Ectodermal cell (in vitro differentiated cells): ENCODE results near the gene ZNF652.
"Not testable (repeated sequence)": the region's sequence is repeated elsewhere in the genome, so short reads cannot be mapped to it uniquely, and the experiment has no call there.

Source experiments
- H3K27ac ChIP-seq: 2 replicates; pipeline ENCODE4 v1.7.0; 2013; ENCODE audit warnings: mild to moderate bottlenecking, low read depth, low read length; ENCODE audit not compliant: insufficient read depth, poor library complexity, severe bottlenecking
- H3K27me3 ChIP-seq: 2 replicates; pipeline ENCODE4 v1.7.0; 2013; ENCODE audit warnings: mild to moderate bottlenecking, low read length; ENCODE audit not compliant: insufficient read depth, control insufficient read depth, poor library complexity, severe bottlenecking
- H3K36me3 ChIP-seq: one replicate; pipeline ENCODE4 v1.7.0; 2013; ENCODE audit warnings: low read length; ENCODE audit not compliant: control insufficient read depth, insufficient read depth
- H3K4me1 ChIP-seq: one replicate; pipeline ENCODE4 v1.7.0; 2013; ENCODE audit warnings: low read length; ENCODE audit not compliant: control insufficient read depth, insufficient read depth
- H3K4me3 ChIP-seq: 2 replicates; pipeline ENCODE4 v1.7.0; 2013; ENCODE audit warnings: low read depth, low read length, control low read depth; ENCODE audit not compliant: insufficient read depth
- H3K9me3 ChIP-seq: 2 replicates; pipeline ENCODE4 v1.7.0; 2013; ENCODE audit warnings: mild to moderate bottlenecking, low read length, moderate library complexity; ENCODE audit not compliant: control insufficient read depth
- WGBS, 2 experiments: methylation state at CpG; one replicate each; pipeline ENCODE4 v1.1.7; 2013; ENCODE audit warnings: missing lambda C conversion rate in 2 of 2; 5-methylcytosine and 5-hydroxymethylcytosine counted together

ZNF652 gene

DNA sequence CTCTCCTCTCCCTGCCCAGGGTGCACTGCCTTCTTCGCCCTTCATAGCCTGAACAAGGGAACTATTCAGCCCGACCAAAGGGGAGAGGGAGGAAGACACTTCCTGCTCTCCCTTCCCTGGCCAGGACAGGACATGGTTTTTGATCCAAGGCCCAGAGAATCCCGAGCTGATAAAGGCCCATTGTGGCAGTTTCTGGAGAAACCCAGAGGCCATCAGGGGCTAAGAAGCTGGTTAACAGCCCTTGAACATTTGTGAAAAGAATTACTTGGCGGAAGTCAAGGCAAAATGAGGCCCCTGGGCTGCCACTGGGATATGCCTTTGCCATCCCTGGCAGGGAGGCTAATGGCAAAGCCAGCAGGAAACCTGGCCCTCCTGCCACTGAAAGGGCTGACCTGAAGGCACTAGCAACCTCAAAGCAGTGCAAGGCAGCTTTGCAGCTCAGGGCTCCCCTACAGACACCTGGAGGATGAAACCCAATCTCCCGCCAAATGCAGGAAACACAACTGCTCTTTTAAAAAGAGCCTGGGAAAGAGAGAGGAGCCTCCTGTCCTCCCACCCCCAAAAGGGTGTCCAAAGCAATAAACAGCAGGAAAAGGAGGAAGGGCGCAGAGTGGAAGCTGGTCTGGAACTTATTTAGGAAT is 40.0 kb upstream of the ZNF652 start:
- Histone ChIP-seq H3K9me3 (no peaks in the 10 kb centered on the region), H3K27ac (peak overlapping the region; percentile 33), H3K36me3 (peaks cover 31% of the 10 kb centered on the region), H3K4me3 (no peak overlapping the region), H3K27me3 (no peaks in the 10 kb centered on the region), H3K4me1 (peaks cover 6% of the 10 kb centered on the region)
- 74 to 82% methylated on average over 6 of the region's 6 CpGs for WGBS, 2 experiments

DNA sequence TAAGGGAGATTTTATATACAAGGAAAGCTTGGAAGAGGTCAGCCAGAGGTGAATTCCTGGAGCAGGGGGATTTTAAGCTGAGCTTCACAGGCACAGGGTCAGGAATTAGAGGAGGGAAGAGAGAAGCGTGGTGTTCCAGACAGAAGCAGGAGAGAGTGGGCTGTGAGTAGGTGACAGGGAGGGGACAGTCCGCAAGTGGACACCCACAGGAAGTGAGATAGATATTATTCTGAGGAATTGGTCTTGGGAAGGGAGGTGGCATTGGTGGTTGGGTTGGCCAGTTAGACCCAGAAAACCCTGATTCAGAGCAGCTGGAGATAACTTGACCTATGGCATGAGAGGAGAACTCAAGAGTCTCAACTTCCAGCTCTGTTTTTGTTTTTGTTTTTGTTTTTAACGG is 37.9 kb upstream of the ZNF652 start:
- H3K4me1 ChIP-seq = peaks cover 6% of the 10 kb centered on the region
- H3K27me3 ChIP-seq = no peaks in the 10 kb centered on the region
- 88 to 98% methylated on average over 2 to 3 of the region's 3 CpGs for WGBS, 2 experiments
- no peak overlapping the region for H3K27ac ChIP-seq
- no peak overlapping the region for H3K4me3 ChIP-seq
- peaks cover 12% of the 10 kb centered on the region for H3K36me3 ChIP-seq
- no peaks in the 10 kb centered on the region for H3K9me3 ChIP-seq

DNA sequence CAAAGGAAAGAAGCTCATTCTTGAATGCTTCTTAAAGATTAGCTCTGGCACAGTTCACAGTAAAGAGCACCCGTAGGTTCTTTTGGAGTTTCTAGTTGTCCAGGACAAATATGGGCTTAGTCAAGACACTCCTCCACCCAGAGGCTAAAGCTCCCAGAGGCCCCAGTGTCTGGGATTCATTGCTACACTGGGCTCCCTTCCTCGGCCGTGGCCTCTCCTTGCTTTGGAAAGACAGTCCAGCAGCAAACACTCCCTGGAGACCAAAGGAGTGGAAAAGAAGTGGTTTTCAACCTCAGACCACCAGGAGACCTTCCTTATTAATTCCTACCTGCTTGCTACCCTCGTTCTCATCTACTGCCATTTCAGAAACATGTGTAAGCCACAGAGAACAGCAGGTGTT is 35.5 kb upstream of the ZNF652 start:
- no peak overlapping the region for H3K4me3 ChIP-seq
- H3K27me3 ChIP-seq = no peaks in the 10 kb centered on the region
- no peak overlapping the region for H3K27ac ChIP-seq
- no peaks in the 10 kb centered on the region for H3K36me3 ChIP-seq
- no peaks in the 10 kb centered on the region for H3K9me3 ChIP-seq
- H3K4me1 ChIP-seq = peaks cover 5% of the 10 kb centered on the region
- 84 to 89% methylated on average over 4 of the region's 4 CpGs for WGBS, 2 experiments

DNA sequence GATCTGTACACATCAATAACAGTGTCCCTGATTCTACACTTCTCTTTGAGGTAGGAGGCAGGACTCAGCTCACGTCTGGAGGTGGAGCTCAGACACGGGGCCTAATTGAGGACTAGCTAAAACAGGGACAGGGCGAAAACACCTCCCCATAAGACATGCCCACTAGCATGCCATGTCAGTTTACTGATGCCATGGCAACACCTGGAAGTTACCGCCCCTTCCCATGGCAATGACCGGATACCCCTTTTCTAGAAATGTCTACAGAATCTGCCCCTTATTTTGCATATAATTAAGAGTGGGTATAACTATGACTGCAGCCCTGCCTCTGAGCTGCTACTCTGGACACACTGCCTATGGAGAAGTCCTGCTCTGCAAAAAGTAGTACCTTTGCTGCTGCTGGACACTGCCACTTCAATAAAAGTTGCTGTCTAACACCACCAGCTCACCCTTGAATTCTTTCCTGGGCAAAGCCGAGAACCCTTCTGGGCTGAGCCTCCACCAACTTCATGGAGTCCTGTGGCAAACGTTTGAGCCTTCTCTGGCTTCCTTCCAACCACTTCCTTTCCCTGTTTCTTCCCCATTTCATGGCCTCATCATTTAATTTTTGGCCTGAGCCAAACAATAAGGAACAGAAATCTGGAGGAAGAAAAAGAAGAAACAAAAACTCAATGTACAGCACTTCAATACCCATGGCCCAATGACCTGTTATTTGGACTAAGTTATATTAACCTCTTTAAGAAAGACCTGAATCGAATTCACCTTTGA is 31.6 kb upstream of the ZNF652 start:
- no peaks in the 10 kb centered on the region for H3K27me3 ChIP-seq
- H3K4me3 ChIP-seq = no peak overlapping the region
- H3K9me3 ChIP-seq = no peaks in the 10 kb centered on the region
- H3K27ac ChIP-seq = no peak overlapping the region
- no peaks in the 10 kb centered on the region for H3K36me3 ChIP-seq
- no peaks in the 10 kb centered on the region for H3K4me1 ChIP-seq
- 87 to 92% methylated on average over 8 of the region's 8 CpGs for WGBS, 2 experiments

DNA sequence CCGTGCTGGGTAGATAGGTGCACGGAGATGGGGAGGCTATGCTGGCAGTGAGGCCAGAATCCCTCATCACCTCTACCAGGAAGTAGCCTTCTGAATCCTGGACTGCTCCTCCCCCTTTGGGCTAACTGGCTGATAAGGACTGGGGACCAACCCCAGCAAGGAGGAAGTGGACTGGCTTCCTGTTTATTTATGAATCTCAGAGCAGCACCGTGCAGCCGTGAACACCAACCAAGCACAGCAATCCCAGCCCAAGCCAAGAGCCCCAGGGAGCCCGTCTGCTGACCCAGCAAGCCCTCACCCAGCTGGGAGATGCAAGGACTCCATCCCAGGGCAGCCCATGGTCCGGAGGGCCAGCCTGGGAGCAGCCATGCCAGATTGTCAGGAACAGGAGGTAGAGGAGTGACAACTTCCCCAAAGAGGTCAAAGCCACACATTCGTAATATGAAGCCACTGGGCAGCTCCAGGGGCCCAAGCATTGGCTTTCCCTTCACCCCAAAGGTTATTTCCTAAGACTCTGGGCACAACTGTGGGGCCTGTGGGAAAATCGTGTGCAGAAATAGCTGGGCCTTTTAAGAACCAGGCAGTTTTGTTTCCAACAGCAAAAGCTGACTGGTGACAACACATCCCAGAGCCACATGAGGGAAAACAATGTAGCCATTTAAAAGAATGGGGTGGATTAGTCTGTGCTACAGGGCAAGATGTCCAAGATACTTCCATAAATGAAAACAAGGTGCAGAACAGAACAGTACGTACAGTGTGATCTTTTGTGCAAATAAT is 28.7 kb upstream of the ZNF652 start:
- Histone ChIP-seq H3K4me3 (no peak overlapping the region), H3K9me3 (no peaks in the 10 kb centered on the region), H3K4me1 (no peaks in the 10 kb centered on the region), H3K27me3 (no peaks in the 10 kb centered on the region), H3K27ac (no peak overlapping the region), H3K36me3 (no peaks in the 10 kb centered on the region)
- 91 to 94% methylated on average over 9 of the region's 9 CpGs for WGBS, 2 experiments

DNA sequence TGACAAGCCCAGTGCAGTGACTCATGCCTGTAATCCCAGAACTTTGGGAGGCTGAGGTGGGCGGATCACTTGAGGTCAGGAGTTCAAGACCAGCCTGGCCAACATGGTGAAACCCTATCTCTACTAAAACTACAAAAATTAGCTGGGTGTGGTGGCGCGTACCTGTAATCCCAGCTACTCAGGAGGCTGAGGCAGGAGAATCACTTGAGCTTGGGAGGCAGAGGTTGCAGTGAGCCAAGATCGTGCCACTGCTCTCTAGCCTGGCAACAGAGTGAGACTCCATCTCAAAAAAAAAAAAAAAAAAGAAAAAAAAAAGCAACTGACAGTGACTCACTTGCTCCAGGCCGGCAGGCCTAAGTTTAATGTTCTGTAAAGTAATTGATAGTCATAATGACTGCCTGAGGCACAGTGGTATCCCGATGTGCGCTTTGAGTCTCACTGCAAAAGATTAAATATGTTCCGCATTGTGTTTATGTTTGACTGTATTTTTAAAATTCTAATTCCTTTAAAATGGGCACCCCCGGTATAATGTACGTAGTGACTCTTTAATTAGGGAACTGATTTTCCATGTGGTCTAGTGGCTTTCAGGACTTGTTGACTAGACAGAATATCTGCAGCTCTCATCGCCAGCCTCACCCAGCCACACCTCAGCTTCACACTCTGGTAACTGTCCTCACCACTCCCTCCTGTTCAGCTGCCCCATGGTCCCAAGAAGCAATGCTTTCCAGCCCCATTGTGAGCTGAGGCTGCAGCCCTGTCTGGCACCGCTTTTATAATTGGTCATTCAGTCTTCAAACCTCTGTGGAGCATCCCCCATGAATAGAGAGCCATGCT is 27.7 kb upstream of the ZNF652 start:
- H3K36me3 ChIP-seq, H3K27me3 ChIP-seq, H3K9me3 ChIP-seq, H3K27ac ChIP-seq, H3K4me3 ChIP-seq, H3K4me1 ChIP-seq: not testable (repeated sequence)
- WGBS, 2 experiments = 93 to 95% methylated on average over 12 of the region's 12 CpGs

DNA sequence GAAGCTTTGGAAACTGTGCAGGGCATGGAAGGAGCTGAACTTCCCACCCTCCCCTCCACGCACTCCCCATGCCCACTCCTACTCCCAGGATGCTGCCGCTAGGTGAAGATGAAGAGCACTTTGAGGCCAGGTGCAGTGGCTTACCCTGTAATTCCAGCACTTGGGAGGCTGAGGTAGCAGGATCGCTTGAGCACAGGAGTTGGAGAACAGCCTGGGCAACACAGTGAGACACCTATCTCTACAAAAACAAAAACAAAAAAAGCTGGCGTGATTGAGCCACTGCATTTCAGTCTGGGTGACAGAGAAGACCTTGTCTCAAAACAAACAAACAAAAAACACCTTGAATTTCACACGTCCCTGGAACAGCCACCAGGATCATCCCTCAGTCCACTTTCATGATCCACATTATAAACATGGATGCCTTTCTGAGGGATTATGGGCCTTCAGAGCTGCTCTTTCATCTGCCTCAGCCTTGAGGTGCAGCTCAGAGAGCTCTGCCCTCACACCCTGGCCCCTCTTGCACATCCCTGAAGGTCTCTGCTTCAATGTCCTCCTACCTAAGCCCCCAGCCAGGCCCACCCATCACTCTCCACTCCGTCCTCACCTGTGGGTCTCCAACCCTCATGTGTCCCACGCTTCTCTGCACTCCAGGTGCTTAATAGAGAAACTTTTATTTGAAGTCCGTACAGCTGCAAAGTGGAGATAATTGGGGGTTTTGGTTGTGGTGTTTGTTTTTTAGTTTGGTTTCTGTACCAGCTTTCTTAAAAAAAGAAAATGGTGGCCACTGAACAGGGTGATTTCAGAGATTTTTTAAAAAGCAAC is 26.9 kb upstream of the ZNF652 start:
- WGBS, 2 experiments = 87 to 93% methylated on average over 8 of the region's 8 CpGs
- no peaks in the 10 kb centered on the region for H3K27me3 ChIP-seq
- no peaks in the 10 kb centered on the region for H3K9me3 ChIP-seq
- H3K4me3 ChIP-seq = no peak overlapping the region
- H3K27ac ChIP-seq = no peak overlapping the region
- H3K36me3 ChIP-seq = no peaks in the 10 kb centered on the region
- H3K4me1 ChIP-seq = no peaks in the 10 kb centered on the region

DNA sequence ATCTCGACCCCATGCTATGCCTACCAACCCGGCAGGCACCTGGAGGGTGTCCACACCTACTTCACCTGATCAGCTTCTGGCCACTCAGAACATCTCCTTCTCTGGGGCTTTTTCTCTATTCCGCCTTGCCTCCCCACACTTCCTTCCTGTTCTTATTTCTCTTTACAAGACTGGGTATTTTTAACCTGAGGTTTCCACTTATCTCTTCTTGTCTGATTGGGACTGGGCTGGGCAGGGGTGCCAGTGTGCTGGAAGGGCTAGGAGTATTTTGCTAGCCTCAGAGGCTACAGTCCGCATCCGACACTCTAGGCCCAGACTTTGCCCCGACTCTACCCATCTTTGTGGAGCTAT is 26.2 kb upstream of the ZNF652 start:
- Histone ChIP-seq H3K36me3 (no peaks in the 10 kb centered on the region), H3K27ac (no peak overlapping the region), H3K9me3 (no peaks in the 10 kb centered on the region), H3K4me3 (no peak overlapping the region), H3K27me3 (no peaks in the 10 kb centered on the region), H3K4me1 (no peaks in the 10 kb centered on the region)
- WGBS, 2 experiments = 93 to 95% methylated on average over 6 of the region's 6 CpGs

DNA sequence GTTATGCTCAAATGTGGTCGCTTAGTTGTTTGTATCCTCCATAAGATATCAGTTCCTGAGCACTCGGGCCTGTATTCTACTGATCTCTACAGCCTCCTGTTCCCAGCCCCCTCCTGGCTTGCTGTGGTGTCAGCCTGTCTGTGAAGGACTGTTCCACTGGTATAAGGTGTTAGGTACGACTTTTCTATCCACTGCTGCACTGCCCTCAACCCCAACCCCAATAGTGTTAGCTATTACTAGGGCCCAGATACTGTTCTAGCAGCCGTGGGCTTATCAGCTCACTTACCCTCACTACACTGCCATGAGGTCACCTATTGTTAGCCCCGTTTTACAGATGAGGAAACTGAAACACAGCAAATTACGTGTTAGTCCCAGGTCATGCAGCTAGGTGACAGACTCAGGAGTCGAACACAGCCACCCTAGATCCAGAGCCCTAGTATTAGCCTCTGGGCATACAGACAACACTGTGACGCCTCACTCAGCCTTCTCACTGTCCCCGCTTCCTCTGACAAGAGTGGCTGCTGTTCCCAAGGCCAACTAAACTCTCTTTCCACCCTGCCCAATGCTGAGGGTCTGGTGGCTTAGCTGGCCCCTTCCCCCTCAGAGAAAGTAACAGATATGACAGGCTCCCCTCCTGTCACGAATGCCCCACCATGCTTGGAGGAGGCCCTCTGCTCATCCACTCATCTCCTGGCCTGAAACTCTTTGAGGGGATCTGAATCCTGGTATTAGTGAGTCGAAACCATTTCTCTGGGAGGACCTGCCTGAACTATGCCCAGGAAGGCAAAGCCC is 25.6 kb upstream of the ZNF652 start:
- H3K4me3 ChIP-seq = no peak overlapping the region
- no peaks in the 10 kb centered on the region for H3K4me1 ChIP-seq
- H3K27ac ChIP-seq = no peak overlapping the region
- no peaks in the 10 kb centered on the region for H3K36me3 ChIP-seq
- no peaks in the 10 kb centered on the region for H3K27me3 ChIP-seq
- 90 to 93% methylated on average over 11 of the region's 11 CpGs for WGBS, 2 experiments
- no peaks in the 10 kb centered on the region for H3K9me3 ChIP-seq
